Effector memory CD8-positive, alpha-beta T cell (primary cell): ENCODE measurements around the gene TOR4A.
A peak's percentile ranks its signal among the peaks of the same experiment; 100 is the strongest.

Source experiments
- ATAC-seq: fragments of 150-1000 bp; cut with Tn5 transposase; replicated peaks from 2 replicates; pipeline ENCODE4 v1.10.0; 2021; ENCODE audit warnings: mild to moderate bottlenecking, moderate library complexity
- DNase-seq, 3 experiments: peaks; one replicate each; pipeline ENCODE4 v3.0.0; 2021
- H3K27ac Mint-ChIP-seq, 2 donors: one replicate each; pipeline ENCODE4 v1.8.0; 2022; ENCODE audit warnings: mild to moderate bottlenecking in 2 of 2, mixed read lengths in 2 of 2, moderate library complexity in 2 of 2
- H3K27me3 Mint-ChIP-seq, 2 donors: one replicate each; pipeline ENCODE4 v1.8.0; 2022; ENCODE audit warnings: mixed read lengths in 2 of 2
- H3K36me3 Mint-ChIP-seq: one replicate; pipeline ENCODE4 v1.8.0; 2022; ENCODE audit warnings: mild to moderate bottlenecking, moderate library complexity, mixed read lengths; ENCODE audit not compliant: insufficient read depth
- H3K4me1 Mint-ChIP-seq, 2 donors: one replicate each; pipeline ENCODE4 v1.8.0; 2022; ENCODE audit warnings: low read depth in 2 of 2, mixed read lengths in 2 of 2
- H3K4me3 Mint-ChIP-seq, 2 donors: one replicate each; pipeline ENCODE4 v1.8.0; 2022; ENCODE audit warnings: mild to moderate bottlenecking in 2 of 2, mixed read lengths in 2 of 2, moderate library complexity in 2 of 2
- H3K9me3 Mint-ChIP-seq, 2 donors: one replicate each; pipeline ENCODE4 v1.8.0; 2022; ENCODE audit warnings: mixed read lengths in 2 of 2

TOR4A gene

DNA sequence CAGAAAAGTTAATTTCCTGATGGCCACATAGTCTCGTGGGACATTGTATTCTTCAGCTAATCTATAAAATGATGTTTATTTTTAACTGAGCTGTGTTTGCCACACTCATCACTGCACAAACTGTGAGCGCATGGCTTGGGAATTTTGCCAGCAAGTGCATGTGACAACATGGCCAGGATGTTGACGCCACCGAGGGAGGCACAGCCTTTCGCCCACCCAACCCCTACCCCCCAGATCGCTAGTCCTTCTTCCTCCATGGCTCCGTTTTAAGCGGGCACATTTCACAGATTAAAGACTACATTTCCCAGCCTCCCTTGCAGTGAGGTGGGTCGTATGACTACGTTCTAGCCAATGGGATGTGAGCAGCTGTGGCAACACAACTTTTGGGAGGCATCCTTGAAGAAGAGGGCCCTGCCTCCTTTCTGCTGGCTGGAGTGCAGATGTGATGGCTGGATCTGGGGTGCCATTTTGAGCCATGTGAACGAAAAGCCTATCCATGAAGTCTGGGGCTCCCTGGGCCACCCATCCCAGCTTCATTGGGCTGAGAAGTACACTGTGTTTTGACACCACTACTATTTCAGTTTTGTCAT lies 16.7 kb downstream of the TOR4A start:
- no peaks in the 10 kb centered on the region for H3K36me3 Mint-ChIP-seq
- H3K4me1 Mint-ChIP-seq = peaks cover 0 to 5% of the 10 kb centered on the region in 2 donors
- no peak overlapping the region for H3K27ac Mint-ChIP-seq
- peaks cover 24 to 54% of the 10 kb centered on the region in 2 donors for H3K27me3 Mint-ChIP-seq
- ATAC-seq (peak; percentile 26), DNase-seq (no peak)
- no peaks in the 10 kb centered on the region for H3K9me3 Mint-ChIP-seq
- peak overlapping the region in 1 of 2 donors; percentile 62 for H3K4me3 Mint-ChIP-seq

DNA sequence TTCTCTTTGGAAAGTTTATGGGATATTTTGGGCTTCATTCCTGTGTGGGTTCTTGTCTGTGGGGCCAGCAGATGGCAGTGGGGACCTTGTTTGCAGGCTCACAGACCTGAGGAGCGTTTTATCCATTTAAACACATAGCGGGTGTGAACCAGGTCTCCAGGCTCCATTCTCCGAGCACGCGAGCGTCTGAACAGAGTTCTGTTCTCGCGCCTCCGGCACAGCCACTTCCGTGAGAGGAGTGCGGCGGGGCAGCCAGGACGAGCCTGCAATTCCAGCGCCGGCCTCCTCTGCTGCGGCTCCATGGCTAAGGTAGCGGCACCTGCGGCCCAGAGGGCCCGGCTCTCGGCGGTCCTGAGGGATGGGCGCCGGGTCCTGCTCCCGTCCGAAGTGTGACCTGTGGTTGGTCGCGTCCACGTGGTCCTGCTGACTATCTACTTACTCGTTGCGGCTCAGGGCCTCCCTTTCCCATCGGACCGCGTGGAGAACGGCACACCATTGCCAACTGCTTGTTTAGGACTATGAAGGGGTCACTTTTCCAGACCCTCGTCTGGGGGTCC lies 17.2 kb downstream of the TOR4A start:
- H3K36me3 Mint-ChIP-seq = no peaks in the 10 kb centered on the region
- peak; percentile 16 for ATAC-seq
- peaks cover 0 to 5% of the 10 kb centered on the region in 2 donors for H3K4me1 Mint-ChIP-seq
- DNase-seq = no peak
- H3K9me3 Mint-ChIP-seq = no peaks in the 10 kb centered on the region
- no peak overlapping the region for H3K27ac Mint-ChIP-seq
- peak overlapping the region in 1 of 2 donors; percentile 62 for H3K4me3 Mint-ChIP-seq
- peaks cover 24 to 56% of the 10 kb centered on the region in 2 donors for H3K27me3 Mint-ChIP-seq

DNA sequence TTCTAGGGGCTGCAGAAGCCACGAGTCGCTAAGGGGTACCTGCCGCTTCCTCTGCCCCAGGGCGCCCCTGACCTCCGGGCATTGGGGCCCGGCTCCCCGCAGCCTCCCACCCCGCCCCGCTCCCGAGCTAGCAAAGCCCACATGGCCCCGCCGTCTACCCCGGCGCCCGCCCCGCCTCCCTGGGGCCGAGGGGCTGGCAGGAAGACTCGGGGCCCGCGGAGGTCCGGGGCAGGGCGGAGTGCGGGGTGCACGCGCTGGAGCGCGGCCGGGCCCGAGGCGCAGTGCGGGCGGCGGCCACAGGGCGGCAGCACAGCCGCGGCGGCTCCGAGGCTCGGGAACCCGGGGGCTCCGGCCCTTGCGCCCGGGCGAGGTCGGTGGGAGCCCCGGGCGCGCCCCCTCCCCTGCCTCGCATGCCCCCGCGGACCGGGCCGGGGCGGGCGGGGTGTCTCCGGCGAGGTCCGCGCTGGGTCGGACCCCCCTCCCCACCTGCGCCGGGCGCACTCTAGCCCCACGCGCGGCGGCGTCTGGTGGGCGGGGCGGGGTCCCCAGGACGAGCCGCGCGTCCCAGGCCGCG lies 17.8 kb downstream of the TOR4A start:
- H3K4me1 Mint-ChIP-seq = peaks cover 0 to 8% of the 10 kb centered on the region in 2 donors
- H3K36me3 Mint-ChIP-seq = no peaks in the 10 kb centered on the region
- peaks cover 24 to 56% of the 10 kb centered on the region in 2 donors for H3K27me3 Mint-ChIP-seq
- no peak overlapping the region for H3K27ac Mint-ChIP-seq
- peak; percentile 90 for ATAC-seq
- H3K4me3 Mint-ChIP-seq = no peak overlapping the region
- peak; percentile 51 to 58 (median 52) for DNase-seq
- no peaks in the 10 kb centered on the region for H3K9me3 Mint-ChIP-seq

- Mint-ChIP-seq H3K27me3 (peaks cover 24 to 56% of the 10 kb centered on the region in 2 donors), H3K4me1 (peaks cover 3 to 10% of the 10 kb centered on the region in 2 donors), H3K9me3 (no peaks in the 10 kb centered on the region), H3K4me3 (peak overlapping the region; percentile 63 to 73), H3K36me3 (no peaks in the 10 kb centered on the region), H3K27ac (no peak overlapping the region)
- ATAC-seq (peak; percentile 18), DNase-seq (no peak)
Observed at GRCh38 chr9:137295849-137296669, 18.5 kb downstream of the TOR4A start.

DNA sequence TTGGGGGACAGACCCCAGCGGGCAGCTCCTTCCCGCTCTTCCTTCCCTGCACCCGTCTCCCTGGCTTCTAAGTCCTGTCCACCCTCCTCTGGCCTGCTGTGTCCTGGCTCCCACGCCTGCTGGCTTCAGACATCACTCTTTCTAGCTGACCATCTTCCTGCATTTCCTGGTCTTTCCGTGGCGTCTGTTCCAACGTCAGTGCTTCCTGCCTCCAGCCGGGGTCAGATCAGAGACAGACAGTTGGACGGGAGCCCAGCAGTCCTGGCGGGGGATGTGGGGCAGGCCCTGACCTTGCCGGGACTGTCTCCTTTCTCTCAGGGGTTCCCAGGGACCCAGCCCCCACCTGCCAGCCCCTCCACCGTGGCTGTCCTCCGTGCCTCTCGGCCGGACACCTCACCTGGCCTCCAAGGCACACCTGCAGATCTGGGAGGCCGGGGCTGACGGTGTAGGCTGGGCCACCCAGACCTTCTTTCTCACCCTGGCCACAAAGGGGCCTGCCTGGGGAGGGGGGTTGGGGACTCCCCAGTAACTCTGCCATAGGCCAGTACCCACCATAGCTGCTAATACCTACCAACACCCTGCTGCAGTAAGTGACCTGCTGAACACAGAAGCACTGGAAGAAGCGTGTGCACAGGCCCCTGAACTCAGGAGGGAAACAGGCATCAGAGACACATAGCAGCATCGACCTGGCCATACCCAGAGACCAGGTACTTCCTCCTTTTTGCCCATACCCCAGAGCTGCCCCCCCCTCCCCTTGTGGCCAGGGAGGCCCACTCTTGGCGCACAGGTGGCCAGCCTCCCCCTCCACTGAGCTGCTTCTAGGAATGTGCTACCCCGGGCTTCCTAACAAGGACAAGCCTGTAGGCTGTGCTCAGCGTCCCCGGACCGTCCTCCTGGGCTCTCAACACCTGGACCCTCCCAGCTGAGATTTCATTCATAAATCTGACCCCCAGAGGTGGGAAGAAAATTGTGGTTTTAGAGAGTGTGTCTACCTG lies 19.4 kb downstream of the TOR4A start:
- Mint-ChIP-seq H3K27ac (no peak overlapping the region), H3K9me3 (no peaks in the 10 kb centered on the region), H3K36me3 (no peaks in the 10 kb centered on the region), H3K27me3 (peaks cover 24 to 56% of the 10 kb centered on the region in 2 donors), H3K4me3 (peak overlapping the region; percentile 63 to 73), H3K4me1 (peaks cover 3 to 10% of the 10 kb centered on the region in 2 donors)
- DNase-seq (no peak), ATAC-seq (no peak)

DNA sequence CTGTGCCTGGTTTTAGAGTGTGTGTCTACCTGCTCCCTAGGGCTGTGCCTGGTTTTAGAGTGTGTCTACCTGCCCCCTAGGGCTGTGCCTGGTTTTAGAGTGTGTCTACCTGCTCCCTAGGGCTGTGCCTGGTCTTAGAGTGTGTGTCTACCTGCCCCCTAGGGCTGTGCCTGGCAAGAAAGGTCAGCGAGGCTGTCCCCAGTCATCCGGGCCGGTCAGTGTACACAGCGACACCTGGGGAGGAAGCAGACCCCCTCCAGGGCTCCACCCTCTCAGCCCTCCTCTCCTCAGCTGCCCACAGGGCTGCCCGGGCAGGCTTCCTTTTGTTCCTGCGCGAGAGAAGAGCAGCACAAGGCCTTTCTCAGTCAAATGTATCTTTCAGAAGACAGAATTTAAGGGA lies 20.4 kb downstream of the TOR4A start:
- peaks cover 3 to 10% of the 10 kb centered on the region in 2 donors for H3K4me1 Mint-ChIP-seq
- H3K4me3 Mint-ChIP-seq = no peak overlapping the region
- DNase-seq = no peak
- no peak for ATAC-seq
- H3K36me3 Mint-ChIP-seq = no peaks in the 10 kb centered on the region
- H3K27ac Mint-ChIP-seq = no peak overlapping the region
- peaks cover 23 to 54% of the 10 kb centered on the region in 2 donors for H3K27me3 Mint-ChIP-seq
- H3K9me3 Mint-ChIP-seq = no peaks in the 10 kb centered on the region

DNA sequence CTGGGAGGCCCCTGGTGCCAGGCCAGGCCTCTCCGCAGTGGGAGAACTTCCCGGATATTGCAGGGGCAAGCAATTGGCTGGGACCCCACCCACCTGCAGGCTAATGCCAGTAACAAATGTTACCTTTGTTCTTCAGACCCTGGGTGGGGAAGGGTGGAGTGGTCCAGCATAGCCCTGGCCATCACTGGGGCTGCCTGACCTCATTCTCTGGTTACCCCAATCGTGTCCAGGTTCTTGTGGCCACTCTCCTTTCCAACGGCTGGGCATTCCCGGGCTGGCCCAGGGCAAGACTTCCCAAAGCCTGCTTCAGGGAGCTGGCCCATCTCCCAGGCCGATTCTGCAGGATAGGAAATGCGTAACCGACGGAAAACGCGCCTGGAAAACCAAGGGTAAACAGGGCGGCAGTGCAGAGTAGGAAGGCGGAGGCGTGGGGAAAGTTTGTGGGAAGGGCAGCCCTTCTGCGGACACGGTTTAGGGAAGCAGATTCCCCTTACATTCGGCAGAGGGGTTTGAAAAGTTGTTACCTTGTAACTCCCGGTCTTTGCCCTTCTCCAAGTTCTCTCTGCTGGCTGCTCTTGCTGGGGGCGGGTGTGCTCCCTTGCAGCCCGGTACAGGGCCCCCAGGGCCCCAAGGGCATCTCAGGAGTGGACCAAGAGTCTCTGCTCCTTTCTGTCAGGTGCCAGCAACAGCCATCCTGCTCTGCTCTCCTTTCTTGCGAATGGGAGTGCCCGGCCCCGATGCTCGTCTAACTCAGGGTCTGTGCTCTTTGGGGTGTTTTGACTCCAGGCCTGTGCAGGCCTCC lies 21.1 kb downstream of the TOR4A start:
- Mint-ChIP-seq H3K9me3 (no peaks in the 10 kb centered on the region), H3K4me3 (no peak overlapping the region), H3K27me3 (peaks cover 17 to 48% of the 10 kb centered on the region in 2 donors), H3K4me1 (peaks cover 3 to 10% of the 10 kb centered on the region in 2 donors), H3K36me3 (peaks cover 5% of the 10 kb centered on the region), H3K27ac (no peak overlapping the region)
- ATAC-seq = no peak
- DNase-seq = no peak

DNA sequence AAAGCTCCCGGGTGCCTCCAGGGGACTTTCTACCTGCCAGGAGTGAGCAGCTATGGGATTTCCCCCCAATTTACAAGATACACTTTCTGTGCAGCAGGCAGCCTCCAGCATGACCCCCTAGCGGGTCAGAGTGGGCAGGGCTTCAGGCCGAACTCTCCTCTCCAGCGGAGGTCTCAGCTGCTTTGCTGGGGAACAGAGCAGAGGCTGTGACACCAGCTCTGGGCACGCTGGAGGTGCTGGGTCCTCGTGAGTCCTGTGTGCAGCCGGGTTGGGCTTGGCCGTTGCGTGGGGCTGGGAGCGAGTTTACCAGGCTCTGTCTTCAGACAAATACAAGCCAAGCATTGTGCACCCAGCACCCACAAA lies 21.7 kb downstream of the TOR4A start:
- no peak overlapping the region for H3K4me3 Mint-ChIP-seq
- H3K9me3 Mint-ChIP-seq = no peaks in the 10 kb centered on the region
- peaks cover 13 to 42% of the 10 kb centered on the region in 2 donors for H3K27me3 Mint-ChIP-seq
- no peak for ATAC-seq
- DNase-seq = no peak
- H3K4me1 Mint-ChIP-seq = peaks cover 3 to 10% of the 10 kb centered on the region in 2 donors
- peaks cover 5% of the 10 kb centered on the region for H3K36me3 Mint-ChIP-seq
- H3K27ac Mint-ChIP-seq = no peak overlapping the region

DNA sequence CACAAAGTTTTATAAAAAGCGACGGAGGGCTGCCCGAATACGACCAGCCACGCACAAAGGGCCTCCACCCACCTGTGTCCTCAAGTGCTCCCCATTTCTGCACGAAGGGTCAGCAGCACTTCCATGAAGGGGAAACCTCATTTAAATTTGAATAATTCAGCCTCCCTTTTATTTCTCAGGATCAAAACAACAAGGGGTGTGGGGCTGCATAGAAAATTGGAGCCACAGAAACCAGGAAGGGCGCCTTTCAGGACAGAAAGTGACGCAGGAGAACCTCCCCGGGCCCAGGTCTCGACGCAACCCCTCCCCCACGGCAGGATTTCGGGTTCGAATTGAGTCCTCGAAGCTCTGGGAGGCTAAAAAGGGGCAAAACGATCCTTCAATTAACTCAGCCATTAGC lies 22.4 kb downstream of the TOR4A start:
- no peaks in the 10 kb centered on the region for H3K9me3 Mint-ChIP-seq
- H3K27ac Mint-ChIP-seq = no peak overlapping the region
- ATAC-seq (no peak), DNase-seq (no peak)
- peak overlapping the region; percentile 38 to 58 for H3K4me3 Mint-ChIP-seq
- H3K27me3 Mint-ChIP-seq = peaks cover 13 to 34% of the 10 kb centered on the region in 2 donors
- H3K36me3 Mint-ChIP-seq = peaks cover 5% of the 10 kb centered on the region
- peaks cover 3 to 10% of the 10 kb centered on the region in 2 donors for H3K4me1 Mint-ChIP-seq

DNA sequence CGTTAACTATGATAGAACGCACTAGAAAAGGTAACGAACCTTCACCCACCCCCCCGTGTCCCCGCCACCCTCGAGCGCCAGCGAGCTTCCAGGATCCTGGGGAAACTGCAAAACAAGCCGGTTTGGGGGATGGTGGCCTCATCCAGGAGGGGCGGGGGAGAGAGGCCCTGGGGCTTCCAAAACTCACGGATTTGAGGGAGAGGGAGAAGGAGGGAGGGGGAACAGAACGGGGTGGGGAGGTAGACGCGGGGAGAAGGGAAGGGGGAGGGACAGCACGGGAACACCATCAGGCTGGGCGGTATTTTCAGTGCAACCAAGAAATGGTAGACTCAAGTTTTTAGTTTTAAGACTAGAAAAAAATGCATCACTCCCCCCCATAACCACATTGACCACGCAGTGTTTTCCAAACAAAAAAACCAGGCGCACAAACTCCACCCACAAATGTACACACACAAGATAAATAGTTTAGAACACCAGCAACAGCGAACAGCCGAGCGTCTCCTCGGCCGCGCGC lies 23.1 kb downstream of the TOR4A start:
- Mint-ChIP-seq H3K27me3 (peaks cover 13 to 34% of the 10 kb centered on the region in 2 donors), H3K27ac (no peak overlapping the region), H3K4me1 (peaks cover 3 to 12% of the 10 kb centered on the region in 2 donors), H3K4me3 (peak overlapping the region; percentile 65 to 74), H3K36me3 (peaks cover 5% of the 10 kb centered on the region), H3K9me3 (no peaks in the 10 kb centered on the region)
- DNase-seq (no peak), ATAC-seq (no peak)

GRCh38 chr9:137301081-137301947 lies 23.8 kb downstream of the TOR4A start:
- Mint-ChIP-seq H3K27ac (no peak overlapping the region), H3K9me3 (no peaks in the 10 kb centered on the region), H3K27me3 (peaks cover 12 to 31% of the 10 kb centered on the region in 2 donors), H3K4me1 (peaks cover 3 to 11% of the 10 kb centered on the region in 2 donors), H3K36me3 (peaks cover 5% of the 10 kb centered on the region), H3K4me3 (peak overlapping the region; percentile 65 to 74)
- peak; percentile 13 for ATAC-seq
- no peak for DNase-seq
